Measurements from ENCODE around the gene FETUB. TPM values are rescaled to one million over a fixed set of nuclear protein-coding genes. Genes with fewer than 3 reads are reported as not detected.
A peak's percentile ranks its signal among the peaks of the same experiment; 100 is the strongest.
"Not testable (repeated sequence)": the region's sequence is repeated elsewhere in the genome, so short reads cannot be mapped to it uniquely, and the experiment has no call there.

The FETUB gene
- polyA plus RNA-seq, 3 donors = not detected

GRCh38 chr3:186687120-186687651 lies 47.0 kb downstream of the FETUB start:
- Histone ChIP-seq H3K4me2 (replicated peaks; ENCODE audit: extremely low read depth, low read length, poor library complexity, severe bottlenecking) (no peak overlapping the region), H3K4me1 (ENCODE audit: control insufficient read depth in 1 of 2, insufficient read depth in 2 of 2, low read length in 2 of 2) (no peaks in the 10 kb centered on the region), H3K27ac (ENCODE audit: low read depth in 1 of 2, low read length in 2 of 2) (no peak overlapping the region), H3K9ac (ENCODE audit: insufficient read depth, low read length, poor library complexity, severe bottlenecking) (no peak overlapping the region), H4K20me1 (ENCODE audit: insufficient read depth, low read length) (no peaks in the 10 kb centered on the region), H2AFZ (ENCODE audit: insufficient read depth, low read depth, low read length, poor library complexity, severe bottlenecking) (no peak overlapping the region), H3K36me3 (replicated peaks in 1 of 2; ENCODE audit: control insufficient read depth in 1 of 2, insufficient read depth in 2 of 2, low read length in 2 of 2) (no peaks in the 10 kb centered on the region), H3K9me3 (replicated peaks in 1 of 2; ENCODE audit: control insufficient read depth in 1 of 2, insufficient read depth in 1 of 2, low read length in 2 of 2) (peaks cover 6 to 13% of the 10 kb centered on the region in 2 donors), H3K27me3 (ENCODE audit: control insufficient read depth in 2 of 2, insufficient read depth in 2 of 2, low read length in 2 of 2) (peaks cover 0 to 2% of the 10 kb centered on the region in 2 donors), H3K4me3 (replicated peaks in 1 of 3; ENCODE audit: low read depth in 2 of 3, low read length in 3 of 3) (no peak overlapping the region), H3K79me2 (ENCODE audit: insufficient read depth, low read length) (no peaks in the 10 kb centered on the region)
- no peak overlapping the region for H3K4me3 Mint-ChIP-seq
- 82% methylated on average over 4 of the region's 12 CpGs for WGBS (ENCODE audit: insufficient coverage)
- DNase-seq = no peak
- no peak overlapping the region for H3K27ac Mint-ChIP-seq
- H3K27me3 Mint-ChIP-seq (ENCODE audit: low read depth in 3 of 3) = peaks cover 7 to 19% (median 12%) of the 10 kb centered on the region in 3 donors
- H3K36me3 Mint-ChIP-seq = no peaks in the 10 kb centered on the region
- TF ChIP-seq CTCF (IDR thresholded peaks at IDR 0.05) = no peak
- peaks cover 0 to 24% (median 14%) of the 10 kb centered on the region in 7 donors for H3K9me3 Mint-ChIP-seq
- intact Hi-C loops (cut with micrococcal nuclease) = no loop called here
- H3K4me1 Mint-ChIP-seq = no peaks in the 10 kb centered on the region

DNA sequence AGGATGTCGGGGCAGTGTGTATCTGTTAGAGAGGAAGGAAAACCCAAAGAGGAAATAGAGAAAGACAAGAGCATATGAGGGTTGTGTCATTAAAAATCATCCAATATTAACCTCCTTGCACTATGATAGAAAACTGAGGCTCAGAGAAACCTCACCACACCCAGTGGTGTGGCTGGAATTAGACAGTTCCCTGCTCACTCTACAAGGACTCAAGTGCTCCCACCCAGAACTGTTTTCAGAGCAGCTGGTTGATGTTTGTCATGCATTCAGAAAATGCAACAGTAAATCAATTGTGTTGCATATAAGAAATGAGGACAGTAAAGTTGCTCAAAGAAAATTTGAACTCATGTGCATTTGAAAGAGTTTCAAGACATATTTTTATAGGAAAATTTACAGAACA lies 50.1 kb downstream of the FETUB start:
- H3K27me3 ChIP-seq (ENCODE audit: control insufficient read depth in 2 of 2, insufficient read depth in 2 of 2, low read length in 2 of 2); H3K27ac ChIP-seq (ENCODE audit: low read depth in 1 of 2, low read length in 2 of 2); H3K9me3 ChIP-seq (replicated peaks in 1 of 2; ENCODE audit: control insufficient read depth in 1 of 2, insufficient read depth in 1 of 2, low read length in 2 of 2); H4K20me1 ChIP-seq (ENCODE audit: insufficient read depth, low read length); H3K36me3 Mint-ChIP-seq; H2AFZ ChIP-seq (ENCODE audit: insufficient read depth, low read depth, low read length, poor library complexity, severe bottlenecking); H3K36me3 ChIP-seq (replicated peaks in 1 of 2; ENCODE audit: control insufficient read depth in 1 of 2, insufficient read depth in 2 of 2, low read length in 2 of 2); DNase-seq; H3K4me1 Mint-ChIP-seq; H3K4me3 ChIP-seq (replicated peaks in 1 of 3; ENCODE audit: low read depth in 2 of 3, low read length in 3 of 3); intact Hi-C loops (cut with micrococcal nuclease); H3K79me2 ChIP-seq (ENCODE audit: insufficient read depth, low read length); H3K9ac ChIP-seq (ENCODE audit: insufficient read depth, low read length, poor library complexity, severe bottlenecking); H3K4me3 Mint-ChIP-seq; H3K4me1 ChIP-seq (ENCODE audit: control insufficient read depth in 1 of 2, insufficient read depth in 2 of 2, low read length in 2 of 2); H3K4me2 ChIP-seq (replicated peaks; ENCODE audit: extremely low read depth, low read length, poor library complexity, severe bottlenecking): not testable (repeated sequence)
- Mint-ChIP-seq H3K27me3 (ENCODE audit: low read depth in 3 of 3) (peaks cover 0 to 18% (median 11%) of the 10 kb centered on the region in 3 donors), H3K27ac (peak overlapping the region in 1 of 7 donors; percentile 60), H3K9me3 (peaks cover 0 to 20% (median 9%) of the 10 kb centered on the region in 7 donors)
- no CpG with 5 or more reads among the region's 1 CpG for WGBS (ENCODE audit: insufficient coverage)

Data from CD14-positive monocyte (primary cell).